PC-9 (cell line): ENCODE data around the gene DCAKD.

Experiments
- EZH2 ChIP-seq: fragments of 200-600 bp; sonication (generic); IDR thresholded peaks from 2 replicates; pipeline ENCODE4 v1.8.0; 2017; ENCODE audit warnings: antibody characterized with exemption, low read depth
- TF ChIP-seq, protein P1 (sequence below): fragments of 200-600 bp; sonication (generic); conservative IDR thresholded peaks from 2 replicates; pipeline ENCODE4 v1.6.1; 2017; ENCODE audit warnings: mixed run types, antibody characterized with exemption, mild to moderate bottlenecking, moderate library complexity

DNA sequence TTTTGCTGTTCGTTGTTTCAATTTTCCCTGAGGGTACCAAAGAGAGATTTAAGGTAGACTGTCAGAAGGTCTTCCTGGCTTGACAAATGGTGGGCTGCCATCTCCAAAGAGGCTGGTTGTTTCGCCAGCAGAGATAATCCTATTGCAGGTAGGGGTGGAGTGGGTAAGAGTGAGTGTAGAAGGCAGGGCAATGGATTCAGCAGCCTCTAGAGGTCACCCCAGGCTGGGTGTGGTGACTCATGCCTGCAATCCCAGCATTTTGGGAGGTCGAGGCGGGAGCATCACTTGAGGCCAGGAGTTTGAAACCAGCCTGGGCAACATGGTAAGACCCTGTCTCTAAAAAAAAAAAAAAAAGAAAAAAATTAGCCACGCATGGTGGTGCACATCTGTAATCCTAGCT lies 34.6 kb downstream of the DCAKD start:
- TF ChIP-seq, protein P1, sequence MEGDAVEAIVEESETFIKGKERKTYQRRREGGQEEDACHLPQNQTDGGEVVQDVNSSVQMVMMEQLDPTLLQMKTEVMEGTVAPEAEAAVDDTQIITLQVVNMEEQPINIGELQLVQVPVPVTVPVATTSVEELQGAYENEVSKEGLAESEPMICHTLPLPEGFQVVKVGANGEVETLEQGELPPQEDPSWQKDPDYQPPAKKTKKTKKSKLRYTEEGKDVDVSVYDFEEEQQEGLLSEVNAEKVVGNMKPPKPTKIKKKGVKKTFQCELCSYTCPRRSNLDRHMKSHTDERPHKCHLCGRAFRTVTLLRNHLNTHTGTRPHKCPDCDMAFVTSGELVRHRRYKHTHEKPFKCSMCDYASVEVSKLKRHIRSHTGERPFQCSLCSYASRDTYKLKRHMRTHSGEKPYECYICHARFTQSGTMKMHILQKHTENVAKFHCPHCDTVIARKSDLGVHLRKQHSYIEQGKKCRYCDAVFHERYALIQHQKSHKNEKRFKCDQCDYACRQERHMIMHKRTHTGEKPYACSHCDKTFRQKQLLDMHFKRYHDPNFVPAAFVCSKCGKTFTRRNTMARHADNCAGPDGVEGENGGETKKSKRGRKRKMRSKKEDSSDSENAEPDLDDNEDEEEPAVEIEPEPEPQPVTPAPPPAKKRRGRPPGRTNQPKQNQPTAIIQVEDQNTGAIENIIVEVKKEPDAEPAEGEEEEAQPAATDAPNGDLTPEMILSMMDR, result no peak; the same call in 1 of the 2 replicates
- TF ChIP-seq EZH2, result no peak
